ENCODE measurements around the gene CYTH4.

CYTH4 gene

GRCh38 chr22:37353839-37354238, 71.5 kb downstream of the CYTH4 start:
- no peak for DNase-seq

GRCh38 chr22:37354261-37354660, 72.0 kb downstream of the CYTH4 start:
- no peak for DNase-seq

GRCh38 chr22:37354670-37355069, 72.4 kb downstream of the CYTH4 start:
- DNase-seq, result no peak

GRCh38 chr22:37355174-37355573, 72.9 kb downstream of the CYTH4 start:
- DNase-seq, result no peak

GRCh38 chr22:37356922-37357321, 74.6 kb downstream of the CYTH4 start:
- no peak for DNase-seq

GRCh38 chr22:37357446-37358075, 75.3 kb downstream of the CYTH4 start:
- DNase-seq, result no peak

- no peak for DNase-seq
Observed at GRCh38 chr22:37358386-37358785, 76.1 kb downstream of the CYTH4 start.

- DNase-seq, result no peak
Observed at GRCh38 chr22:37358917-37359316, 76.6 kb downstream of the CYTH4 start.

- no peak for DNase-seq
Observed at GRCh38 chr22:37362621-37363020, 80.3 kb downstream of the CYTH4 start.

- DNase-seq, result no peak
Observed at GRCh38 chr22:37363261-37363992, 81.1 kb downstream of the CYTH4 start.

Data from central memory CD4-positive, alpha-beta T cell (primary cell).